Measurements from ENCODE around the gene RNU1-4.
A peak's percentile ranks its signal among the peaks of the same experiment; 100 is the strongest.
"Not testable (repeated sequence)": the region's sequence is repeated elsewhere in the genome, so short reads cannot be mapped to it uniquely, and the experiment has no call there.

The RNU1-4 gene

DNA sequence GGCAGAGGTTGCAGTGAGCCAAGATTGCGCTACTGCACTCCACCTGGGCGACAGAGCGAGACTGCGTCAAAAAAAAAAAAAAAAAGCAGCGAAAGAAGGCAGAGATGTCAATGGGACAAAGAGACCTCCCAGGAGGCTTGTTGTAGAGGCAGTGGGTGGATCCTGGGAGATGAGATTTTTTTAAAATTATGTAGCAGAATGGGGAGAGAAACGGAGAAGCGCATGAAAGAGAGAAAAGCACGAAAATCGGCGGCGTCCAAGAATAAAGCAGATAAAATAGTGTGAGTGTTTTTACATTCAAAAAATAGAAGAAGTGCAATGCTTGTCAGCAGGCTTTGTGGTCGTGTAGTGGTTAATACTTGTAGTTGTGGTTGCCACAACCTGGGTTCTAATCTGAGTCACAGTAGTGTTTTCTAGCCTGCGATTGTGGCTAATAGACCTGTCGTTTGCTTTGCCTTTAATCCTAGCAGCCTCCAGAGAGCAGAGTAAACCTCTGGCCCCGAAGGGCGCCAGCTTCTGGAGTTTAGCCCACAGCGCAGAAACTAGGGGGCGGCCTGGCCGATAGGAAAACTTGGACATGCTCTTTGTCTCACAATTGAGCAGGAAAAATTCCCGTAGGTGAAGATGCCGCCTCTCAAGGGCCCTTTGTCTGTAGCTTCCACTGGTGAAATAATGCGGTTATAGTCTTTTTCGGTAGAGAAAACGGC is 11.9 kb upstream of the RNU1-4 start:
- DNase-seq (ENCODE audit: low read depth), result not testable (repeated sequence)

DNA sequence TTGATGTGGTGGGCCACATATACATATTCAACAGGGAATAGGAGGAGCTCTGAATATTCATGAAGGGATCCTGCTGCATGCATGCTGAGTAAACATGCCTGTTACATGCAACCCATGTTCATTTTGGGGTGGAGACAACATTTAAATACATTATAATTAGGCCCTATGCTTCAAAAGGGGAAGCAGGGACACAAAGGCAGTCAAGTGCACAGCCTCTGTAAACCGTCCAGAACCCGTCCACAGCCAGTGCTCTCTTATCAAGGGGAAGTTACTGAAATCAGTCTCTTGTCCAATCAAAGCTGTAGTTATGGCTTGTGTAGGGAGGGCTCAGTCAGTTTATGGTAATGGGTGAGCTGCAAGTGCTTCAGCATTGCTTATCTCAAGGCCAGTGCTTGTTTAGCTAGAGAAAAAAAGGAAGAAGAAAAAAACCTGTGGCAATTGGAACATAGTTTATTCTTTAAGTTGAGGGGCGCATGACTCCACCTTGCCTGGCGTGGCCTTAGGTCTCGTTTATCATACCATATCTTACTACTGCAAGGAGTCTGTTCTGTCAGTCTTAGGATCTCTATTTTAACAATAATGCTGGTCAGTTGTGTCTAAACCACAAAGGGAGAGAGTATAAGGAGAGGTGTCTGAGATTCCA is 7.9 kb upstream of the RNU1-4 start:
- DNase-seq (ENCODE audit: low read depth), result not testable (repeated sequence)

DNA sequence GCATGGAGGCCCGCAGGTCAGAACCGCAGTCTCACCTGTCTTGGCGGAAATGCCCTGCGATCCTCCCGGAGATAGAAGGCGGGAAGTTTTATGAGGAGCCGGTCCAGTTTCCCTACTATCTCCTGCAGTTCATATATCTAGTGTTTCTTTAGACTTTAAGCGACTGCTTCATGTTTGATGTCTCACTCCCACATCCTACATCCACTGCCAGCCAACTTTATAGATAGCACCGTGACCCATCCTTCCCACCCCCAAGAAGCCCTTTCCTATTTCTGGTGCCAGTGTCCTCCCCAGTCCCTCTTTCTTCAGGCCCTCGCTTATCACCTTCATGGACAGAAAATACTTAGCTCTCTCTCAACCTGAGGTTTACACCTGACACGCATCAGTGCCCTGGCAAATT is 914 bp downstream of the RNU1-4 start:
- DNase-seq (ENCODE audit: low read depth), result not testable (repeated sequence)

DNA sequence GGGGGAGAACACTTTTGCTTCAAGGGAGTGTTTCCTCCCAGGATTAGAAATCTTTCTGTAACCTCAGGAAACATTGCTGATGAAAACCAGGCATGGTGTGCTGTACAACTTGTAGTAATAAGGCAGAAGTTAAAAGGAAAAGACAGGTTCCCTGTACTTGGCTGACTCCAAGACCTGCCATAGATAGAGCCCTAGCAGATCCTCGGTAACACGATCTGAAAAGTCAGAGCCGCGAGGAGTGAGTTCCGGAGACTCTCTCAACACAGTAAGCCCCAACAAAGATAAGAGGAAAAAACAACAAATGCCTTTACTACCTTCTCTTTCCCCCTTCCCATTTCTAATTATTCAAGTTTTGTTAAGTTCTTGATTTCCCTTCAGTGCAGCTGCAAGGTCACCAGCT is 7.3 kb downstream of the RNU1-4 start:
- DNase-seq (ENCODE audit: low read depth), result not testable (repeated sequence)

DNA sequence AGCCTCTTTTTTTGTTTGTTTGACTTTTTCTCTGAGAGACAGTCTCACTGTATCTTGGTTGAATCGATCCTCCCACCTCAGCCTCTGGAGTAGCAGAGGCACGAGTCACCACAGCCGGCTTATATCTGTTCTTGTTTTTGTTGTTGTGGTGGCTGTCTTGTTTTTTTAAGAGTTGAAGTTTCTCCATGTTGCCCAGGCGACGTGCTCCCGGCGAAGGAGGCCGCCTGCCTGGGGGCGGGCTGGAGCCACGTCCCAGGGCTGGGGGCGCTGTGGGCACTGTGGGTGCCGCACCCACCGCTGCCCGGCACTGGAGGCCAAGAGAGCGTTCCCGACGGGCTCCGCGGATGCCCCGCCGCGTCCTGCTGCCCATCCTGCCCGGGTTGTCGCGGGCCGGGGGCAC is 8.4 kb downstream of the RNU1-4 start:
- DNase-seq (ENCODE audit: low read depth), result not testable (repeated sequence)

DNA sequence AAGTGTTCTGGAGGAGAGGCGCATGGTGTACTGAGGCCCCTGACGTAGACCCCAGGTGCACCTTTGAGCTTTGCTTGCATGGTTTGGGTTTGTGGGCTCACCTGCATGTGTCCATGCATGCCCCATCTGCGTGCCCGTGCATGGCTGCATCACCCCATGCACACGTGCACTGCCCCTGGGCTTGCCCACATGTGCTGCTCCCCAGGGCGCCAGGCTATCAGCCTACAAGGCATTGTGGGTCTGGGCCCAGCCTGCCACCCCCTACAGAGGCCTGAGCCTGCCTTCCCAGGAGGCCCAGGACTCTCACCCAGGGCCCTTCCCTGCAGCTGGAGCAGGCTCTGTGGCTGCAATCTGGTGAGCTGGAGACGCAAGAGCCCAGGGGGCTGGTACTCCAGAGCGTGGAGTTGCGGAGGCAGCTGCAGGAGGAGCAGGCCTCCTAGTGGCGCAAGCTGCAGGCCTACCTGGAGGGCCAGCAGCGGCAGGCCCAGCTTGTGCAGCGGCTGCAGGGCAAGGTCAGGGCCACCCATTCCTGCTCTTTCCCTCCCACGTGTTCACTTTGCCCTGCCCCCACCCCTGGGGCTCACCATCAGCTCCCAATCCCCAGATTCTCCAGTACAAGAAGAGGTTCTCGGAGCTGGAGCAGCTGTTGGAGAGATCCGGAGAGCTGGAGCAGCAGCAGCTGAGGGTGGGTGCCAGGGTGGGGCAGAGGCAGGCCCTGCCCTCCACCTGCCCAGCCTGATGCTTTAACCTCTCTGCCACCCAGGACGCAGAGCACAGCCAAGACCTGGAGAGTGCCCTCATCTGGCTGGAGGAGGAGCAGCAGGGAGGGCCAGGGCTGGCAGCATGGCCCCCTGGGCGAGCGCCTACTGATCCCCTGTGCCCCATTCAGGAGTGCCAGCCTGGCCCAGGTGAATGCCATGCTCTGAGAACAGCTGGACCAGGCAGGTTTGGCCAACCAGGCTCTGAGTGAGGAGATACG is 9.9 kb downstream of the RNU1-4 start:
- not testable (repeated sequence) for DNase-seq (ENCODE audit: low read depth)

DNA sequence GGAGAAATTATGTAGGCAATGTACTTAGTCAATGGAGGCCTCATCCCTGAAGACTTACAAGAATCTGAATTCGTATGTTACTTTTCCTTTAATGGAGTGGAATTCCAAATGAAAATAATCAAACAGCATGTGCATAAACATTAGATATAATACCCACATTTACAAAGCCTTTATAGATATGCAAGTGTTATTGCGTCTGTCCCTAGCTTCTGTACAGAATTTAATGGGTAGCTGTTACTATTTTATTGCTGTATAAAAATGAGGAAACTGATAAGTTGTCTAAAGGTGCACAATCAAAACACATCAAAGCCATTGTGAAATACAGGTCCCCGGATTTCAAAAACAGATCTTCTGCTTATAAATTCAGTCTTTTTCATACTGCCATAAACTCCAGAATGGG is 12.5 kb downstream of the RNU1-4 start:
- DNase-seq (ENCODE audit: low read depth), result not testable (repeated sequence)

DNA sequence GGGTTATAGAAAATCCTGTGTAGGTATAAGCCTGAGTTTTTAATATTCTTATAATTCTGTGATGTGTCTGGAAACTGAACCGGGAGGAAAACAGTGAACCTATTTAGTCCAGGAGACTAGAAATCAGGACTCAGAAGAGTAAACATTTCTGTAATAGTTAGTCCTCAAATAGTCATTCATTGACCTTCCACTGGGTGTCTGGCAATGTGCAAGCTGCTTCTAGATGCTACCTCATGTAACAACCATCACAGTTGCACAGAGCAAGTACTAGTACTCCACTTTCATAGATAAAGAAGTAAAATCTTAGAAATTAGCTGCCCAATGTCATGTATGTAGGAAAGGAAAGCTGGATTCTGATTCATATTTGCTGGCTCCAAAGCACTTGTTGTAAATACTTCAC is 15.1 kb downstream of the RNU1-4 start:
- DNase-seq (ENCODE audit: low read depth), result not testable (repeated sequence)

DNA sequence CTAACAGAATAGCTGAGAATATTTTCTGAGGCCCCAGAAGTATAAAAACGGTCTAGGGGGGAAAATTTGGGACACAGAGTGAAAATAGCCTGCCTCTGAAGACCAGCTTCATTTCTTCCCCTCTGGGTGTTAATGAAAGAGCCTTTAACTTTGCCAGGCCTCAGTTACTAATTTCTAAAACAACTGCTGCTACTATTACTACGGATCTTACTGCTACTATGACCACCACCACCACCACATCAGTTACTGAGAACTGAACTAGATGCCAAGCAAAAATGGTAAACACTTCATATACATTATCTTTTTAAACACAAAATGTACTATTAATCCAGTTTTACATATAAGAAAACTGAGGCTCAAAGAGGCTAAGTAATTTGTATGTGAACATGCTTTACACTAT is 15.6 kb downstream of the RNU1-4 start:
- DNase-seq (ENCODE audit: low read depth), result not testable (repeated sequence)

DNA sequence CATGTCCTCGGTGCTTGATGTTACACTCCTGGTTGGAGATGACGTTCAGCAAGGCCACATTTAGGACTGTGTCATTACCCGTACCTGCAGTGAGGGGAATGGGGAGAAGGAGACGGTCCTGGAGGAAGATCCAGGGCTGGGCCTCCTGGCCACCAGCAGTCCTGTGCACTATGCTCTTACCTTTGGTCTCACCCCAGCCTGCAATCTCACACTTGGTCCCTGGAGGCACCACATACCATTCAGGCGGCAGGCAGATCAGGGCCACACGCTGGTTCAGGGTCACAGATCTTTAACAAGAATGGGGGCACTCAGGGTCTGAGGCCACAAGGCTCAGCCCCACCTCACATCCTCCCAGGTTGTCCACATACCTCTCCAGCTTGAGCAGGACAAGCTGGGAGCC is 17.3 kb downstream of the RNU1-4 start:
- not testable (repeated sequence) for DNase-seq (ENCODE audit: low read depth)

DNA sequence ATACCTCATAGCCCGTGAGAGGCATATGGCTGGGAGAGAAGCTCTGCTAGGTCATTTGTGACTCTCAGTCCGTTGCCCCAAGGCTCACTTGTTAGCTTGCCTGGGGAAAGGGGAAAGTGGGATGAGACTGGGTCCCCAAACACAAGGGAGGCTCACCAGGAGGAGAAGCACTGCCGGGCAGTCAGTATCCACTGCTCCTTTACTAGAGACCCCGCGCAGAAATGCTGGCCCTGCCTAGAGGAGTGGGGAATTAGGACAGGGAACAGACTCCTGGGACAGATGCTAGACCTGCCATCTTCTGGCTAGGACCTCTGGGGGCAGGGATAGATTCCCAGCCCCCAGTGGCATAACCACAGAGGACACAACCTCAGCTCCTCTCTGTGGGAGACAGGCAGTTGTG is 17.7 kb downstream of the RNU1-4 start:
- not testable (repeated sequence) for DNase-seq (ENCODE audit: low read depth)

DNA sequence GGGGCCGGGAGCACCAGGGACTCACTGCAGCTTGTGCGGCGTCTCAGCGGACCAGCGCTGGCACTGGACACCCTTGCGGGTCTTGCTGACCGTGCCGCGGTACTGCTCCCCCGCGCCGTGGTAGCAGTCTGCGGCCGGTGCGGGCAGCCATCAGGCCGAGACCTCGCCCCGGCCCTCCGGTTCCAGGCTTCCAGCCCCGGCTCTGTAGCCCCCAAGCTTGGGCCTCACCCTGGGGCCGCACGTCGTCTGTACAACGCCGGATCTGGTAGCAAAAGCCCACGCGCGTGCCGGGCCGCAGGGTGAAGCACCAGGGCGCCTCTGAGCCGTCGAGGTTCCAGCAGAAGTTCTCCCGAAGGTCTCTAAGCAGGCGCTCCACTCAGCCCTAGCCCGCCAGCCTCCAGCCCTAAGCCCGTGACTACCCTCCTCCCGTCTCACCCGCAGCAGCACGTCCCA is 18.8 kb downstream of the RNU1-4 start:
- not testable (repeated sequence) for DNase-seq (ENCODE audit: low read depth)

DNA sequence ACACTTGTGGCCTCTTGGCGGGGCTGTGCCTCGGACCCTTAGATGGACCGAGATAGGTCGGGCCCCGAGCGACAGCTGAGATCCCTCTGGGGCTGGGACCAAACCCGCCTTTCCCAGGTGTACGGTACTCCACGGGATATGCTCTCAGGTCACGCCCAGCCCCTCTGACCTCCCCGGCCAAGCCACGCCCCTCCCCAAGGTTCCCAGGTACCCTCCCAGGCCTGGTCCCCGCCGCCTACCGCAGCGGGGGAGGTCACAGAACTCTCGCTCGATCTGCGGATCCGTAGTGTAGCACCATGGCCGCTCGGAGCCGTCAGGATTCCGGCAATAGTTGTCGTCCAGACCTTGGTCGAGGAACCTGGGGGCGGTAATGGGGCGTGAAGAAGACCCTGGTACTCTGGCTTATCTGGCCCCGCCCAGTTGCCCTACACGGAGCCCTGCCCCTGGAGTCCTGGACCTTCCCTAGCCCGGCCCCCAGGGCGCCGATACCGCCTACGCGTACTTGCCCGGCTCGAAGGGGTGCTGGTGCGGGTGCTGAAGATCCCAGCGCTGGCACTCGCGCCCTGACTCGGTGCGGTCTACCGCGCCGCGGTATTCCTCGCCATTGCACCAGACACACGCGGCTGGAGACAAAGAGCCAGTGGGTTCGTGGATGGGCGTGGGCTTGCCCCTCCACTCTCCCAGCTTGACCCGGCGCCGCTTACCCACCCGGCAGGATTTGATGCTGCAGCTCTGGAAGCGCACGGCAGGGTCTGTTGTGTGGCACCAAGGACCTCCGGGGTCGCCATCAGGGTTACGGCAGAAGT is 19.5 kb downstream of the RNU1-4 start:
- not testable (repeated sequence) for DNase-seq (ENCODE audit: low read depth)

DNA sequence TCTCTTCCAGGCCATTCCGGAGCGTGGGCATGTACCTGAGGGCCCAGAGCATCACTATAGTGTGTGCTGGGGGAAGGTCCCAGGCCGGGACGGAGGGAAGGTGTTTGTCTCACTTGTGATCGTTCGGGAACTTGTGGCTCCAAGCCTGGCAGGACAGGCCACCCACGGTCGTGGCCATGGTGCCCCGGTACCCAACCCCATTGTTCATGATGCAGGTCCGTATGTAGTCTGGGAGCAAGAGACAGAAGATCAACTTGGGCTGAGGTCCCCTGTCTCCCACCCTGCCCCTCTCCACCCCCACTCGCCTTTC is 20.1 kb downstream of the RNU1-4 start:
- not testable (repeated sequence) for DNase-seq (ENCODE audit: low read depth)

DNA sequence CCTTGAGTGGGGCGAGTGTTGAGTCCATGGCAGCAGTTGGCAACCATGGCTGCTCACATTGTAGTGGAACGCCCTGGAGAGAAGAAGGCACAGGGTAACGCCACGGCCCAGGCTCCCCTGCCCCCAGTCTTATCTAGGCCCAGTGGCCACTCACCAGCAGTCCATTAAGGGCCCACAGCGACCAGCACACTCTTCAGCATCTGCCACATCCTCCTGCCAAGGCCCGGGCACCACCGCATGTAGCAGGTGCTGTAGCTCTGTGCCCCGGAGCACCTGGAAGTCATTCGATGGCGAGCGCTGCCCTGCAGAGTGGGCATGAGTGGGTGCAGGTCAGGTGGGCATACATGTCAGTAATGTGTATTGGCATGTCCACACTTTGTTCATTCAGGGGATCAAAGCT is 20.5 kb downstream of the RNU1-4 start:
- not testable (repeated sequence) for DNase-seq (ENCODE audit: low read depth)

DNA sequence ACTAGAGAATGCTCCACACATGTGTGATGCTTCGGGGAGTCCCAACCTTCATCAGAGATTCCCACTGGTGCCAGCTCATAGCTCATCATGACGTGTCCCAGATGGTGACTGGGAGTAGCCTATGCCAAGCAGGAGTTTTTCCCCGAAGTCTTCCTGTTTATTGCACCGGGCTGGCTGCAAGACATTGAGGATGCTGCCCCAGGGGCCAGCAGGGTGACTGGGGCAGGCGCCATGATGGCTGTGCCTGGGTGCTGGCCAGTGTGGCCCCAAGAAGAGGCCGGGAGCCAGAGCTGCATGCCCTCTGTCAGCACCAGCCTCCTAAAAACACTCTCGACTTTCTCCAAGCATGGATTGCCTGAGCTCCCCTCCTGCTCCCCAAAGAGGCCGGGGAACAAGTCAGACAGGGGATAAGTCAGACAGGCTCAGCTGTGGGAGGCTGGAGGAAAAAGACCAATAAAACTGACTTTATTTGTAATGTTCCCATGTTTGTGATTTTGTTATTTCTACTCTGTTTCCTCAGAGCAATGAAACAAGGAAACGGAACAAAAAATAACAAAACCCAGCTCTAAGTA is 24.0 kb downstream of the RNU1-4 start:
- peak; percentile 16 for DNase-seq (ENCODE audit: low read depth)

DNA sequence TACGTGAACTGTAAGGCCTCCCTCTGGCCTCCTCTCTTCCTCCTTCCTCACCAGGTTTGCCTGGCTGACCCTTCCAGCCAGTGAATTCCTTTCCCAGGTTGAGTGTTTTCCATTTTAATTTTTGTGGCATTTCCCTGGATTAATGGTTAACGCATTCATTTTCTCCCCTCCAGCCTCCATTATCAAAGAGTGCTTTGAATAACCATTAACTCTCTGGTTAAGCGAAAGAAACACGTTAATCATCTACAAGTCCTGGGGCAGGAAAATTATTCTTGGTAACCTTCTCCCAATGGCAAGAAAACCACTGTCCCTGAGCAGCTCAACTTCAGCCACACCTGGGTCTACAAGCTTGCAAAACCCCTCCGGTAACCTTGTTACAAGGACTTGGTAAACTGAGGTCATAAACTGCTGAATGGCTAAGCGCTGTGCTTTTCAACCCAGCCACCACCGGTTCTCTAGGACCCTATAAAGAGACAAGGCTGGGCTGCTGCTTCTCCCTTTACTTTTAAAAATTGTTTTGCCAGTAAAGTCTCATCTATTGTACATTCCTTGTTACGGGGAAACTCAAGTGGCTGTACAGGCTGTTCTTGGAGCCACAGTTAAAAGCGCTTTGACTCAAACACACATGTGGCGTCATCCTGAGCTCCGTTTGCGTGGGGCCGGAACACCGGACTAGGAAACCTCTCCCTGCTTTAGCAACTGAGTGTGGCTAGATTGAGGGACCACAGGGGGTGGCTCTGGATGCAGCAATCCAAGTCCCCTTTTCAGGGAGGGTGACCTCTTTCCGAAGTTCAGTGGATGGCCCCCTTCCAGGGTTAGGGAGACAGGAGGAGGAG is 24.7 kb downstream of the RNU1-4 start:
- DNase-seq (ENCODE audit: low read depth), result not testable (repeated sequence)

DNA sequence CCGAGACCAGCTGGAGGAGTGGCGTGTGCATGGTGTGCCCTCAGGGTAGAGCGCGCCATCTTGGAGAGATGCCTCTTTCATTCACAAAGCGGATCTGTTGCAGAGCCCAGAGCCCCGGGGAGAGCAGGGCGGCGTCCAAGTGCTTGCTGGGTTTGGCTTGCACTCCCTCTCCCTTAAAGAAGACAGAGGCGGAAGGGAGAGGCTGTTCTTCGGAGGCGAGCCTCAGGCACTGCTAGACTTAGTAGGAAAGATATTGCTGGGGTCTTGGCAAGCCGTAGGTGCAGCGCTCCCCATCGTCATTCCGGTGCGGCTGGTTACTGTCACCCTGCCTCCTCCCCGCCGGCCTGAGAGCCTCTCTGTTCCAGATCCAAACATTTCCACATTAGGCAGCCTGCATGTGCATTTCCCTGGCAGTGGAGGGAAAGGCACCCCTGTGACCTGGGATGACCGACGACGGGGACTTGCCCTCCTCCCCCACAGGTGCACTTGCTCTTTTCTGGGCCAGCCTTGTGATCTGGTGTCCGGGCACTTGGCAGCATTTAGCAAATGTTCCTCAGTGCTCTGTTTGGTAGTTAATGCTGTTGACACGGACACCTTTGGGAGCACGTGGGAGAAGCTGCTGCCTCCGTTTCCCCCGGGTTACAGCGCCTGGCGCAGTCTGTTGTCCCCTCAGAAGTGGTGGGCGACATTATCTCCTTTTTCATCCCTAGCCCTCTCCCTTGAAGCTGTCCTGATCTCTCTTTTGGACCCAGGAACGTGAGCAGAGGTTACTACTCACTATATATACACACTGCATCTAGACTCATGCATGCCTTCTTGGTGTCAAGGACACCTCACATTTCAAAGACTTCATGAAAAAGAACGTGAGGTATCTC is 25.7 kb downstream of the RNU1-4 start:
- DNase-seq (ENCODE audit: low read depth), result not testable (repeated sequence)

DNA sequence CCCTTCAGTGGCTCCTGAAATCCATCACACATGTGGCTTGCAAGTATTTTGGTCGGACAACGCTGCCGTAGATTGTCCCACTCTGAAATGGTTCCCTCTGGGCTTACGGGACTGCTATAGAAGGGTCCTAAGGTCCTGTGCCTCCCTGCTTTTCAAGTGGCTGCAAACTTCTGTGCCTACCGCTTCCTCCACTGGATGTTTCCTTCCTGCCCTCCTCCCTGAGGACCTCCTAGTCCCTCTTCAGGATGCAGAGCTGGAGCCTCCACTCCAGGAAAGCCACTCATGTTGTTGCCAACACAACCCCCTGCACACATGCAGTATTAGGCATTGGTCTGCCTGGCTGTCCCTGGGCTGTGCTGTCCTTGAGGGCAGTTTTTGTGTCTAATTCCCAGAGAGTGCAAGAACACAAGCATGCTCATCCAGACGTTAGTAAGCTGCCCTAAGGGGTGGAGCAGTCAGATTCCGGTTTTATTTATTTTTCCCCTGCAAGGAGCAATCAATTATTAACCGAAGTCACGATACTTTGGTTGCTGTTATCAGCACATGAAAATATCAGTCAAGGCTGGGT is 26.5 kb downstream of the RNU1-4 start:
- not testable (repeated sequence) for DNase-seq (ENCODE audit: low read depth)
